Uterus (tissue), 2 donors: ENCODE results near the gene DPY19L3.

Source experiments
- CTCF ChIP-seq, 4 experiments: fragments of 200-600 bp in 2 of 4; fragments of 450-650 bp in 2 of 4; sonication (generic) in 2 of 4; IDR thresholded peaks; one replicate each; pipeline ENCODE4 v1.5.1; 2016 to 2019; ENCODE audit warnings: antibody characterized with exemption in 4 of 4, mild to moderate bottlenecking in 2 of 4, moderate library complexity in 1 of 4
- POLR2A ChIP-seq, 2 donors: fragments of 450-650 bp; IDR thresholded peaks; one replicate each; pipeline ENCODE4 v1.6.1; 2016; ENCODE audit warnings: antibody characterized with exemption in 2 of 2, mild to moderate bottlenecking in 1 of 2, moderate library complexity in 1 of 2

- TF ChIP-seq CTCF (IDR thresholded peaks at IDR 0.05) (no peak), POLR2A (IDR thresholded peaks at IDR 0.05) (no peak)
These were observed 16.2 kb downstream of the DPY19L3 start for GRCh38 chr19:32421589-32422361.
